HuH-7.5 (cell line): ENCODE data around the gene POLG.

ENCODE experiments used
- DNase-seq: peaks from one replicate; pipeline ENCODE4 v3.0.0; 2011; ENCODE audit warnings: low spot score

POLG gene

DNA sequence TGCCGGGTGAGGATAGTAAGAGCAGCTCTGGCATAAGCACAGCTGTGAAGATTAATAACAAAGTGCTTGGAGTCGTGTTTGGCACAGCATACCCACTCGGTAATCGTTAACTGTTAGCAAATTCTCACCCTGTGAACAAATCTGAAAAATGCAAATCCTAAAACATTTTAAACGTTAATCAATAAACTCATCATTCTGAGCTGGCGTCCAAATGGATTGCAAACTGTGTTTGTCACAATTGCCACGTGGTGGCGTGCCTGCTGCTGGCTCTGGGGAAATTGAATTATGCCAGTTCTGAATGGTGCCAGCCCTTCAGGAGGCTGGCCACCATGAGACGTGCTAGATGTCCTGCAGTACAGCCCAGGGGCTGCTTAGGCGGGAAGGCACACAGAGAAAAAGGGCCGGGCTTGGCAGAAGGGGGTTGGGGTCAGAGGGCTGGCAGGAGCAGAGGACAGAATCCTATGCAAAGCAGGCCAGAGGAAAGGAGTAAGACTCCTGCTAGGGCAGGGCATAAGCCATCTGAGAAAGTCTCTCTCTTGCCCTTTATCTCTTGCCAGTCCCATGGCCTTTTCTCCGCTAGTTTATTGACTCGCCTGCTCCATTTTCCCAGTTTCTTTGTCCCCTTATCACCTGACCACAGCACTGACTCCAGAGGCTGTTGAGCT, 22.1 kb upstream of the POLG start:
- DNase-seq: peak; percentile 49

DNA sequence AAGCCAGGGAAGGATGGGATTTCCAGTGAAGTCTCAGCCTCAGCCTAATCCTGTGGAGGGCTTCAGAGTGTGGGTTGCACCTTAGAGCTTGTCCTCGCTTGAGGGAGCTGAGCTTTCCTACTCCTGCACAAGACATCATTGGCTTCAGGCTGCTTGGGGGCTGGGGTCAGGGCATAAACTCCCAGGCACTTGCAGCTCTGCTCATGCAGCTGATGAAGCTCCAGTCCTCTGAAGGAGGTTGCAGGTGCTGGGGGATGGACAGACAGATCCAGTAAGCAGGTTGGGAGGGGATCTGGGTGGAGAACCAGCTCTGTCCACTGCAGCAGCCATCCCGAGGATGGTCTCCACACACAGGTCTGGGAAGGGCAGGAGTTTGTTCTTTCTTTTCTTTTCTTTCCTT, 19.4 kb upstream of the POLG start:
- DNase-seq: no peak

DNA sequence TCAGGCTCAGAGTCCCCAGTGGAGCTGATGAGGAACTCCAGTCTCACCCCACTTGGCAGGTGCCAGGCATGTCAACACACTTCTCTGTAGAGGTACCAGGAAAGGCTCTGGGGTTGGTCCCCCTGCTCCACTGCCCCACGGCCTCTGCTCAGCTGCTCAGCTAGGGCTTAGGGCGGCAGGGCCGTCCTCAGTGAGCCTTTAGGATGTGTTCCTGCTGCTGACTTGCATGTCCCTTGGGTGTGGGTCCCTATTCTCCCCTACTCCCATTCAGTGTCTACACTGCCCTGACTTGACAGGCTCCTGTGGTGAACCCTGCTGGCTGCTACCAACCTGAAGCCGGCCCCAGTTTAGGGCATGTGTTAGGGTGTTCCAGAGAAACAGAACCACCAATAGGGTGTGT, 17.9 kb upstream of the POLG start:
- DNase-seq: no peak

DNA sequence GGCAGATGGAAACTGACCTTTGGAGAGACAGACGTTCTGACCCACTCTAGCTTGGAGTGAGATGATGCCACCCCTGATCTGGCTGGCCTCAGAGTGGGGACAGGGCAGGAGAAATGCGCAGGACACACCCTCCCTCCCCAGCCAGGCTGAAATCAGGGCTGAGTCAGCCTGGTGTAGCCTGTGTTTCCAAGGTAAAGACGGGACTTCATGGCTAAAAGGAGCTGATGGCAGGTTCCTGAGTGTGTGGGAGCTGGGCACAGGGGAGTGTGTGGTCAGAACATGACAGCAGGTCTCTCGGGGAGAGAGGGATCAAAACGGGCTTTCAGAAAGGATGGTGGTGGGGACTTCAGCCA, 14.6 kb upstream of the POLG start:
- DNase-seq: no peak

DNA sequence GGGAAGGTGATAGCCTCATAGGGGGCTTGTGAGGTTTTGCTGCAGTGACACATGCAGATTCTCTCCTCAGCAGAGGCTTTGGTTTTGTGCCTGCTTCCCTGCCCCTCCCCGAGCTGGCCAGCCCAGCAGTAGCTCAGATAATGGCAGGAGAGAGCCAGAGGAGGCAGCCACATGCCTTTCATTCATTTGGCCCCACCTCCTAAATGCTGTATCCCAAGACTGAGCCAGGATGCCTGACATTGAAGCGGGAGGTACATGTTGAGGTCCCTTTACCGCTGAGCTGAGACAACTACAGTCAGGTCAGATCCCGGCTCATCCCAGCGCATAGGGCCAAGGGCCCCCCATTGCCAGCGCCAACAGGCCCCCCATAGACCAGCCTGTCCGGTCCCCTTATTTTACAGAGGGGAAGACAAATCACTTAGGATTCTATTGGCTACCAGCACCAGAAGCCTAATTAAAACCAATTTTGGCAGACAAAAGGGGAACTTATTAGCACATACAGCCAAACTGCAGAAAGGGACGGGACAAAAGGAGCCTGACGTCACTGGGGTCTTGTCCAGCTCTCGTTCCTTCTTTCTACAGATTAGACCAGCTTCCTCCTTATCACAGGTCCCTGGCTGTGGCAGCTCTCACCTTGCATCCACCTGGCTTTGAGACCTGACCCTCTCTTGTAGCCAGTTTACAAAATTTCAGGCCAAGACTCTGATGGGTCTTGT, 12.1 kb upstream of the POLG start:
- no peak for DNase-seq

DNA sequence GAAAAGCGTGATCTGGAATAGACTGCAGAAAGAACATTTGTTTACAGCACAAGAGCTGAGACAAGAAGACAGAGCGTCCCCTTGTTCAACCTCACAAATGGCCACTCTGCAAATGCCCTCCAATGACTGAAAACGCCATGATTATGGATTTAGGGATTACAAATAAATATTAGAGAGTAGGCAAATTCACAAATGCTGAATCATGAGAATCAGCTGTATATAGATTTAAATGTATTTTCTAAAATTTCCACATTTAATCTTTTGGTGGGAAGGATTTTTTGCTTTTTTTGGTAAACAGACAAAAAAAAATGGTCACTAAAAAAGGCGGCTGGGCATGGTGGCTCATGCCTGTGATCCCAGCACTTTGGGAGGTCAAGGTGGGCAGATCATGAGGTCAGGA, 10.6 kb upstream of the POLG start:
- no peak for DNase-seq

DNA sequence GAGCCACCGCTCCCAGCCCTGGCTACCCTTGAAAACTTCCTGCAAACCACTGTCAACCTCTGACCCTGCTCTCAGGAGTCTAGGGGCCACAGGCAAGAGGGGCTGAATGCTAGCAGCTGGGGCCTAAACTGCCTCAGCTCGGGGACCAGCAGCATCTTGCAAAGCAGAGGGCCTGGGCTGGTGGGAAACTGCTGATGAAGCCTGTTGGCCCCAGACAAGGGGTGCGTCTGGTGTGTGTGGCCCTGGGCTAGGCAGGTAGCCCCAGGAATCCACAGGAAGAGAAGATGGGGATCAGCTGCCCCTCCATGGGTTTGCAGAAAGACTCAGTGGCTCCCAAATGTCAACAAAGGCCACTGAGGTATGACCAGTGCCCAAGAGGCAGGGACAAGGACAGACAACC, 8.2 kb upstream of the POLG start:
- no peak for DNase-seq

DNA sequence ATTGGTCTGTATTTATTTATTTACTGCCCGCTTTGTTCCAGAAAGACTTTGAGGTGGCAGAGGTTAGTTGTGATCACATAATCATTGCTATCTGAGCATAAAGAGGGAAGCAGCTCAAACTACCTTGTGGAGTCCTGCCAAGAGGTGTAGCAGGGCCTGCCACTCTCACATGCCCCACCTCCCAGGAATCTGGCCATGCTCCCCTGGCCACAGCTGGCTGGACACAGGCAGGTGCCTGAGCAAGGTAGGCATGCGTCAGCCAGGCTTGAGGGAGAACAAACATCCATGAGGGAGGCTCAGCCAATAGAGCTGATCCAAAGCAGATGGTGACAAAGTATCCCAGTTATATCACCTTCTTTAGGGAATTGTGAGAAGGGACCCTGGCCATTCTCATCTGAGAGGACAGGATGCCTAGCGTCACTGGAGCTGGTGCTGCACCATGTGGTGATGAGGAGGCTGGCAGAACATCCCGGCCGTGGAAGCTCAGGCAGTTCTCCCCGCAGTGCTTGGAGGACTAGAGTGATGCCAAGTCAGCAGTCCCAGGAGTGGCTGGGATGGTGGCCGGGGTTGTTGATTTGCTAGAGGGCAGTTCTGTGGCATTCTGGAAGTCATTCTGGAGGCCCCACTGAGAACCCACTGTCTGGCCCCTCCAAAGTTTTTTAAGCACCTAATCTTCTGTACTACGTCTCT, 6.8 kb upstream of the POLG start:
- no peak for DNase-seq

DNA sequence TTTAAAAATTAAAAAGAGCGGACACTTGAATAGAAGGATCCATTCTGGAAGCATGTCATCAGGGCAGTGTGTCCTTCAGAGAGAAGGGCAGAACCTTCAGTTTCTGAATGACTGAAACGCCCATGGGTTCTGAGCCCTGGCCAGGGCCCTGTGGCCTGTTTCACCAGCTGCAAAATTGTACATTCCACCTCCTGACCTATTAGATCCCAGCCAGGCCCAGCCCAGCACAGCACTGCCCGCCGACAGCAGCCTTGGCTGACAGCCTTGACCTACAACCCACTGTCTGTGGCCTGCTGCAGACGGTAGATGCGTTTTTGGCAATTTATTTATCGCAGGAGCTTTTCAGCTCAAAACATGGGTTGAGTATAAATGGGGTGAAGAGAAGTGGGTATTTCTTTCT, 5.9 kb upstream of the POLG start:
- DNase-seq: no peak

DNA sequence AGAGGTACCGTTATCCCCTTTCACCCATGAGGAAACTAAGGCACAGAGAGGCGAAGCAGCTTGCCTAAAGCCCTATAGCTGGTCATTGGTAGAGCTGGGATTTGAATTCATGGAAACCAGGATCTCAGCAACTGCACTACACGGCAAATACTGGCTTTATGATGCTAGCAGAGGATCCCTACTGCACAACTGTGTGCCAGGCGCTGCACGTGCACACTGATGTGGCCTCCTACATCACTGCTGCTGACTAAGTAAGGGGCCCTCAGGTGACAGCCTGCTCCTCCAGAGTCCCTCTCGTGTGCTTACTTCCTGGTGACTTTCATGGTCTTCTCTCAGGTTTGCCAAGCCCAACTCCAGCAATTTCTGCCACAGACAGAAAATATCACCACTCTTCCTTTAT, 3.4 kb upstream of the POLG start:
- DNase-seq: no peak

DNA sequence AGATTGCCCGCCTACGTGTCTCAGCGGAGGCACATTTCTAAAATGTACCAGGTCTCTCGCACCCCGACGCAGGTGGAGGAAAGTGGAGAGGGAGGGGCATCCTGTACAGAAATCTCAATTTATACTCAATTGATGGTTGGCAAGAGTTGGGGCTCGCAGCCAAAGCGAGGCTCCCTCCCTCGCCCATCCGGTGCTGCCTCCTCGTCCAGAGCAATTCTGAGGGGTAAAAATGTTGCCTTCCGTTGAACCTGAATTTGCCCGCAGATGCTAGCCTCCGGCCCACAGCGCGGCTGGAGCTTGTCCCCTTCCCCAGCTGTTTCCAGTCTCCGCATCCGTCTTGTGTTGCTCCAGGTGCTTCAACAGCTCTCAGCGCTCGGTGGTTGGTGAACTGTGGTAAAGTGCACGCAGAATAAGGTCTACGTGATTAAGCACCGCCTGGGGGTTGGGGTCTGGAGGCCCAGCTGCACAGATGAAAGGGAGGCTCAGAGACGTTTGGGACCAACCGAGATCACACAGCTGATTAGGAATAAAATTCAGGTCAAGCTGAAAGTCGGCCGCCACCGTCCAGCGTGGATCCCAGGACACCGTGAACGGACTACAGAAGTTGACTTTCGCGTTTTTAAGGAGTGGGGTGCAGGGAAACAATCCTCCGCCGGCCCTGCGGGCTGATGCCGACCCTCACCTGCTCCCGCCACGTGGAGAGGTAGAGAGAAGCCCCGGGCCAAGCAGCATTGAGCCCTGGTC, 846 bp upstream of the POLG start:
- DNase-seq: no peak

DNA sequence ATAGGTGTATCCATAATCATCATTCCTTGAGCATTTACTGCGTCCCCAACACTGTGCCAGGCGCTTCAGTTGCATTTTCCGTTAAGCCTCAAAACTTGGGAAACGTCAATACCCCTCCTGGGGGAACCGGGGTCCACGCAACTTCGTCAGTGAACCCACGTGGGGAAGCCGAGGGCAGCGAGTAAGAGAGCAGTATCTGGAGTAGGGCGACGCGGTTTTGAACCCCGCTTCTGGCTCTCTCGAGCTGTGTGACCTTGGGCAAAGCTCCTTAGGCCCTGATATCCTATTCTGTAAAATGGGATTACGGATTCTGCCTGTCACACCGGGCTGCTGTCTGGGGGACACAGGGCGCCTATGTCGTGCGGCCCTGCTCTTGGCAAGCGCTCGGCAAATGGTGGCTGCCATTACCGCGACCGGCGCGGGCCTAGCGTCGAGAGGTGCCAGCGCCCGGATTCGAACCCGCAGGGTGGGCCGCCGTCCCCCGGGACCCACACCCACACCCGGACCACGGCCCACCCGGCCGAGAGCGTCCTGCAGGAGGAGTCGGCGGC, 590 bp downstream of the POLG start:
- DNase-seq: peak; percentile 90

DNA sequence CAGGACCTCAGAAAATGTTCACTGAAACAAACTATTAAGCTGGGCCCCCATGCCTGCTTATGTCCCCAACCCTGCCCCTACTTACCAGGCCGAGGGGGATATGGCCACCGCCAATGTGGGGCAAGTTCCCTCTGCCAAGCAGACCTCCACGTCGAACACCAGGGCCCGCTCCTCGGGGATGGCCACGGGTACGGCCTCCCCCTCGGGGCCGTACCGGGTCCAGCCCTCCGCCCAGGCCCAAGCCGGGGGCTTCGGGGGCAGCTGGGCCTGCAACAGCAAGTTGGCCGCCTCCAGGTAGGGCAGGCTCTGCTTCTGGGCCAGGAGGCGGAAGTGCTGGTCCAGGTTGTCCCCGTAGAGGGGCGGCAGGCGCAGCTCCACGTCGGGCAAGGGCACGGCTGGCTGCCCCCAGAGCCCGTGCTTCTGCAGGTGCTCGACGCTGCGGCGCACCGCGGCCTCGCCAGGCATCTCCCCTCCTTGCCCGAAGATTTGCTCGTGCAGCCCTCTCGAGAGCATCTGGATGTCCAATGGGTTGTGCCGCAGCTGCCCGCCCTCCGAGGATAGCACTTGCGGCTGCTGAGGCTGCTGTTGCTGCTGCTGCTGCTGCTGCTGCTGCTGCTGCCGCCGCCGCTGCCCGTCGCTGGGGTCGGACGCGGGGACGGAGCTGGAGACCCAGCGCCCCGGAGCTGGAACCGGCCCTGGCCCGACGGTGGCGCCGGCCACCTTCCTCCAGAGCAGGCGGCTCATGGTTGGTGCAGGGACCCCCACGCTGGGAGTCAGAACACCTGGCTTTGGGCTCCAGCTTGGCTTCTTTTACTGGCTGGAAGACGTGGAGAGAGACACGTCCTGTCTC, 1.4 kb downstream of the POLG start:
- no peak for DNase-seq

DNA sequence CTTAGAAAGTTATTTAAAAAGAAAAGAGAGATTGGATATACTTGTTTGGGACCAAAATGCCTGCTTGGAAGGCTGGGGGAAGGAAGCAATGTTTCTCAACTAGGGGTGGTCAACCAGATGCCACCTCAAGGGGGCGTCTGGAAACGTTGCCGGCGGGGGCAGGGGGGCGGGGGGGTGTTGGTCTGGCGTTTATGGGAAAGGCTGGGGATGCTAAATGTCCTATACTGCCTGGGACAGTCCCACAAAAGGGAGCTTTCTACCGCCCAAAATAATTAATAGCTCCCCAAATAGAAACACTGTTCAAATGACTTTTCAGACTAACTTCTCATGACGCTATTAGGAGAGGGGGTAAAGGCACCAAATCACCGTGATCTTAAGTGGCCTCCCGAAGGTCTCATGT, 2.2 kb downstream of the POLG start:
- DNase-seq: peak; percentile 77

DNA sequence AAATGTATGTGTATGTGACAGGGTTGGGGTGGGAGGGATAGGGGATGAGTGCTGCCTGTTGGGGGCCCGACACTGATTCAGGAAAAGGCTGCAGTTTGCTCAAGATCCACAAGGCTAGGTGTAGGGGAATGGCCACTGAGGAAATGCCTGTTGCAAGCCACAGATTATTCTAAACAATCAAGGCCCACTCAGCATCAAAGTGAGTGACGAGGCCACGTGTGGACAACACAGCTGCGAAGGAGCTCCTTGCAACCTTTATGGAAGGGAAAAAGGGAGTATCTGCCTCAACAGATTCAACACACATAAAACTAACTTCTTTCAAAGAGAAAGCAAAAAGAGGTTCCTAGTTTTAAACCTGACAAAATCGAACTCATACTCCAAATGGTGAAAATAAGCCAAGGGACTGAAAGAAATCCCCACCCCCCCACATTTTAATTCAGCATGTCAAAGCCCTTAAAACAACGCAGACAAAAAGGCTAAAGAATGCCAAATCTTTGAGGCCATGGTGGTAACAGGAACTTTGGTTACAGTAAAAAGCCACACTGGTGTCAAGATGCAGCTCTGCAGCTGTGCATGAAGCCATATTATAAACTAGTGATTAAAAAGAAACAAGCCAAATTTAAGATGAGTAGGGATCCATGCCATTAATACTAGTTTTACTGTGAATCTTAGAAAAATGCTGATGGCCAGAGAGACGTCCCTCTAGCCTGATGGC, 3.6 kb downstream of the POLG start:
- no peak for DNase-seq

DNA sequence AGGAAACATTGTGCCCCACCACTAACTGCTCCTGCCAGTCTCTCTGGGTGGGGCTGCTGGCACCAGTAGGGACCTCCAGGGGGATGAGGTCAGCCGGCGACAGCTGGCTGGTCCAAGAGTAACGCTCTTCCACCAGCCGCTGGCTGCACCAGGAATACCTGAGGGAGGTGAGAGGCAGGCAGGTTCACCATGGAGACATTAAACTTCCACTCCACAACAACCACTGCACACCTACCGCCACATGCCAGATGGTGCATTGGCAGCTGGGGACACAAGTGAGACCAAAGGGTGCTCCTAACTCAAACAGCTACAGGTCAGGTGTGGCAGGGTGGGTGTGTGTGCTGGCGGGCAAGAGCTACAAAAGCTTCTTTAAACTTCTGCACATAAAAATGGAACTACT, 4.5 kb downstream of the POLG start:
- no peak for DNase-seq

DNA sequence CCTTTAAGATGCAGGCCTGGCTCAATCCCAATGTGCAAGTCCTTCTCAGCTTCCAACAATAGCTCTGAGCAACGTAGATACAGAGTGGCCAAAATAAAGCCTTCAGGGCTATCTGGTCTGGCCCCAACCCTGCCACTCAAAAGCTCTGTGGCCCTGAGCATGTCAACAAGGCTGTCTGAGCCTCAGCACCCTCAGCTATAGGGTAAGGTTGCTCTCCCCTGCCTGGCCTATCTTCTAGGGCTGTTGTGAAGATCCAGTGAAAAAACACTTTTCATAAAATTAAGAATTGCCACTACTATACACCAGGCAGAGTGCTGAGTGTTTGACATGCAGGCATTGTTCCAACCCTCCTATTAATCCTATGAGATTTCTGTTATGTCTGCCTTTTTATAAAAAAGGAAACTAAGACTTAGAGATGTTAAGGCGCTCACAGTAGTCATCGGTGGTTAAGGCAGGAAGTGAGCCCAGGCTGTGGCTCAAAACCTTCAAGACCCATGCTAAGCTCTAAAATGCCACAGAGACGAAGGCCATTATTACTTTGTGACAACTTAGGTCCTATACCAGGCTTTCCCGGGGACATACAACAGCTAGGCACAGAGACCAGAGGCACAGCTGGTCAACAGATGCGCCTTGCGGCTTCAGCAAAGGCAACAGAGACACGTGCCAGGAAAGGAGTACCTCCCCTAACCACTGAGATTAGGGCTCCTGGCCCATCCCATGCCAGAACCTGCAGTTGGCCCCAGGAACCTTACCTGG, 5.1 kb downstream of the POLG start:
- no peak for DNase-seq

DNA sequence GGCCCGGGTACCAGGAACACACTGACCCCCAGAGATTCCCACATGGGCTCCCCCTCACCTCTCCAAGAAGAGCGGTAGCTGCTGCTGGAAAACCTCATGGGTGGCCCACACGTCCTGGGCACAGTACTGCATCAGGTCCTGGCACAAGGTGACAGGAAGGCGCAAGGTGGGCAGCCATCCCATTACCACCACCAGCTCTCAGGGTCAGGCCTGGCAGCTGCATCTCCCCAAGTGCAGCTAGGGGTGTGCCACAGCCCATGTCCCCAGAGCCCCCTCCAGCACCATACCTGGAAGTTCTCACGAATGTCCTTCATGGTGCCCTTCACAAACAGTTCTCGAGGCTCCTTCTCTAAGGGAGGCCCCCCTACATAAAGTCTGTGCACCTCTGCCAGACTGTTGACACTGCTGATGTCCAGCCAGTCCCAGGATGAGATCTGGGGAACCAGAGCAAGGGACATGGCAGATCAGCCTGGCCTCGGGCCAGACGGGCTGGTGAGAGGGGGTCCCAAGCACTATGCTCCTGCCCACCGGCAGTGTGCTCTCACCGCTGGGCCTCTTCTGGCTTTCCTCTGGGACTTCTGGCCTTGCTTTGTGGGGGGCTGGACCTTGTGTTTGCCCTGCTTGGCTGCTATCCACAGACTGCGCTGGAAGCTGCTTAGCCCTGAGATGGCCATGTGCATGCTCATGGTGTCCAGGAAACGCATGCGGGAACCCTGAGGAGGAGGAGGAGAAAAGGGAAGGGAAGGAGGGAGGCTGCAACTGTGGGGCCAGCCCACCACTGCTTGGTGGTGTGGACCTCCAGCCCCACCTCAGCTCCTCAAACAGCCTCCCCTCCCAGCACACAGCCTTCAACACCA, 6.0 kb downstream of the POLG start:
- no peak for DNase-seq

DNA sequence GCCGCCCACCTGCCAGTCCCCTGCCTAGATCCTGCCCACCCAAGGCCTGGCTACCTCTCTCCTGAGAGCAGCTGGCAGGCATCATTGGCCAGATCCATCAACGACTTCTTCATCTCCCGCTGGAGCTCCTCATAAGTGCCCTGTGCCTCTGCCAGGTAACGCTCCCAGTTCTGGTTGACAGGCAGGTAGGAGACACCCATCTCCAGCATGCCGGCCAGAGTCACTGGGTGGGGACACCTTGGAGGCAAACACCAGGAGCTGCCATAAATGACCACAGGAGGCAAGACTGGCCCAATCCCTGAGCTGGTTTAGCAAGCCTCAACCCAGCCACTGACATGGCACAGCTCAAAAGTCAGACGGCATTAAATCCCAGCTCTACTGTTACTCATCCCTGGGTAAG, 7.5 kb downstream of the POLG start:
- DNase-seq: no peak
